Measurements from ENCODE around the gene CEP170.
"Not testable (repeated sequence)": the region's sequence is repeated elsewhere in the genome, so short reads cannot be mapped to it uniquely, and the experiment has no call there.

Gene CEP170

DNA sequence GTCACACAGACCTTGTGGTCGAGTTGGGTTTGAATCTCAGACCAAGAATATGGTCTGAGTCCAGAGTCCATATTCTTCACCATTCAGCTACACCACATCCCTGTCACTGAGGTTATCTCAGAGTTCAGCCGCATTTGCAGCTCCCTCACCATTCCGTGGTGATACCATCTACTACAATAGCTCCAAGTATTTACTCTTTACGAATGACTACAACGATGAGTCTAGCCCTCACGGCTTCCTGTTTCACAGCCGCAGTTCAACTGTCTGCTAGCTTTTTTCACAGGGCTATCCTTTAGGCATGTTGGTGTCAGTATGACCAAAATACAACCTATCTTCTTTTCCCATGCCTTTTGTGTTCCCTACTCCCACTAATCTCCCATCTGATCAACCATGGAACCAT is 104.2 kb downstream of the CEP170 start:
- not testable (repeated sequence) for DNase-seq

DNA sequence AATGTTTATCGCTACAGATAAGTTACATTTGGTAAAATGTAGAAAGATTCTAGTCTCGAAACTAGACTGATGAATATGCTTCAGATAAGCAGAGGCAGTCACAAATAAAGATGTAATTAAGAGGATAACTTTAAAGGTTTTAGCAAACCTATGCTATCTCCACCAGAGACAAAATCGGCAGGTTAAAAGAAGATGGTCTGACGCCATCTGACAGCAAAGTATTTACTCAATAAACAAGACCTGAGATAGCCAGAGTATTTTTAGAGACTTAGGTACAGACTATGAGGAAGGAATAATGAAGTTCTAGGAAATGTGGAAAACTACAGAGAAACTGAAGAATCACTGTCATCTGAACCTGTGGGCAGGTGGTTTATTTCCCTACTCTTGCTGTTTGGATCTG is 106.0 kb downstream of the CEP170 start:
- DNase-seq, result not testable (repeated sequence)

DNA sequence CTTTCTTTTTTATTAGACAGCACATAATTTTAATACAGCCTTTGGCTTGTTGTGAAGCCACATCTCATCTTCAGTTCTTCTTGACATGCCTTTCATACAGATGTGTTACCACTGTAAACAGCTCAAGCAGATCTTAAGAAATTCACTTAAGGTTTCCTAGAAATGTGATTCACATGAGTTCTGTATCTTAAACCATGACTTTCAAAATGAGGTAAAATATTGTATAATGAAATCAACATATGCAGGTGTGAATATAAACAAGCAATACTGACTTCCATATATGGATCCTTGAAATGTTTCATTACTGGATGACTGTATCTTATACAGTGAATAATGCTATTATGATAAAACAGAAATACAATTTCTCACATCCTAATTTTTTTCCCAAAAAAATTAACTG is 107.7 kb downstream of the CEP170 start:
- not testable (repeated sequence) for DNase-seq

DNA sequence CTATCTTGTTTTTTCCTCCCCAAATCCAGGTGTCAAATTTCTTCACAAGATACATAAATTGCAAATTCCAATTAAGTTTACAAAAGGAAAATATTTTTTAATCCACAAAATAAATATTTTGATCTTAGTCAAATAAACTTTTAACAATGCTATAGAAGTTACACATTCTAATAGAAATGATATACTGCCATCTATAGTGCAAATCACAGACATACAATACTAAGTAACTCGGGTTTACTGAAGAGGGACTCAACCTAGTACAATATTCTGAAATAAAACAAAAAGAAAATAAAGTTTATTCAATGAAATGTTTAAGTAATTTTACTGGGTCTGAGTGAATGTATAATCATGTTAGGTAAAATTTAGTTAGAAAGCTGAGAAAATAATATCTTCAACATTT is 114.6 kb downstream of the CEP170 start:
- DNase-seq, result not testable (repeated sequence)

DNA sequence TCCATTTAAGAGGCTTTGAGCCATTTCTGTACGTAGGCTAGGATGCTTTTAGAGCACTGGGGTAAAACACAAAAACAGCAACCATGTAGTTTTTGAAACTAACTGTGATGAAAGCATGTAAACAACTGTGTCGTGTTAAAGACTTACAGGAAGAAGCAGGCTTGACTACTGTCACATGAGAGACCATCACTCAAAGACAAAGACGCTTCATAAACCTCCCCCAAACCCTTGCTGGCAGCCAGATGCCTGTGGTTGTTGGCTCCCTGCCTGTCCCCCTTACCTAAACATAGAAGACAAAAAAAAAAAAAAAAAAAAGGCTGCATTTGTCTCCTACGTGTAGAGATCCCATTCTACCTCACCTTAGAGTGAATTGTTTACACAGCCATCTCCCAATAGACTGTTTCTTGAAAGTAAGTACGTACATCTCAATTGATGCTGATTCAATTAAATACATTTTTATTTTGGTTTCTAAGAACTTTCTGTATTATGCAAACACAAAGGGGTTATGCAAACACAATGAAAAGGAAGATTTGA is 132.1 kb downstream of the CEP170 start:
- DNase-seq, result peak; percentile 45

DNA sequence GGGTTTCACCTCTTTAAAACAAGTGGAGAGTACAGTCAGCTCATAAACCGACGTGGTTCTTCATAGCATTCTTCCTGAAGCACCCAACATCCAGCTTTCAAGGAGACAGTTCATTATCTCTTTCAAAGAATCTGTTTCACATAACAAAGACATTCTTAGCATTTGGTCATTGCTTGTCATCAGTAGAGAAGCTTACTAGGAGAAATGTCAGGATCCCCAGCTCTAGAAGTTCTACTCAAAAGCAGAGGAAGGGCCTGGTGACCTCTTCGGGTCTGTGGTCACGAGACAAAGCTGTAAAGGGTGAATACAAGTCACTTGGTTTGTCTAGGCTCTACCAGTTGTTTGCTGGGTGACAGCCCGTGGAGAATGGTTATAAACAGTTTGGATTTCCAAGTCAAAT is 133.1 kb downstream of the CEP170 start:
- DNase-seq, result not testable (repeated sequence)

DNA sequence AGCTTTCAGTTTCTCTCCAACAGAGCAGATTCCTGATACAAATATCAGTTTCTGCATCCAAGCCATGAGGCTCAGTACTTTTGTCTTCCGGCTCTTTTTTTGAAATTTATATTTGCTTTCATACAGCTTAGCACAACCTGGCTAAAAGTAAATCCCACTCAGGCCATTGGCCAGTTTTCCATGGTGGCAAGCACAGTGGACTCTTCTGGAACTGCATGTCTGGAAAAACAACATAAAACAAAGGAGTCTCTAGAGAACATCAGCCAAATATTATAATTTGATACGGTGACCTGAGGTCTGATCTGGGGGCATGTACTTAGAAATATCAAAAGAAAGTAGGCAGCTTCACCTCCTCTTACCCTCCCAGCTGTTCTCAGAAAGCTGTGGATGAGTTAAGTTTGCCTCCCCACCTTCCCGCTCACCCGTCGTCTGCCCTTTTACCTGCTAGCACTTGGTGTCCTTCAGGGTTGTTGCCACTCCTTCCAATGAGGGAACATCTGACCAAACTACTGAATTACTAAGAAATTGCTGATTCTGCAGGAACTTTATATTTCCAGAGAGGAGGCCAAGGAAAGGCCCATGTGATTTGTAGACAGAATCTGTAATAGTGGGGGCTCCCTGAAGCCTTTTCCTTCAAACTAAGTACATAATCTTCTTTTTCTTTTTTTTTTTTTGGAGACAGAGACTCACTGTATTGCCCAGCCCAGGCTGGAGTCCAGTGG is 136.3 kb downstream of the CEP170 start:
- not testable (repeated sequence) for DNase-seq

DNA sequence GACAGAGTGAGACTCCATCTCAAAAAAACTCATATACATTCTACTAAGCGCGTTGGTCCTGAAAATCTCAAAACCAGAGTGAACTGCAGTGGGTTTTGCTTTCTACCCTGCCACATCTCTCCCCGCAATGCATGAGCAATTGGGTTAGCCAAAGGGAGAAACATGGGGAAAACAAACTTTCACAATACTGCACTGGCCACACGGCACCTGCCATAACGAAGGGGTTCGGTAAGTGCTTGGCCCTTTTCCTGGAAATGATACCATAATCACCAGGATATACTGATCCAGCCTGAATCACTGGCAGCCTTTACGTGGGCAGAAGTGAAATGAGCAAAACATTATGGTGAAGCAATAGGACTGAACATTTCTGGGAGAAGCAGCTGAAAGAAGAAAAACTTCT is 138.9 kb downstream of the CEP170 start:
- not testable (repeated sequence) for DNase-seq

DNA sequence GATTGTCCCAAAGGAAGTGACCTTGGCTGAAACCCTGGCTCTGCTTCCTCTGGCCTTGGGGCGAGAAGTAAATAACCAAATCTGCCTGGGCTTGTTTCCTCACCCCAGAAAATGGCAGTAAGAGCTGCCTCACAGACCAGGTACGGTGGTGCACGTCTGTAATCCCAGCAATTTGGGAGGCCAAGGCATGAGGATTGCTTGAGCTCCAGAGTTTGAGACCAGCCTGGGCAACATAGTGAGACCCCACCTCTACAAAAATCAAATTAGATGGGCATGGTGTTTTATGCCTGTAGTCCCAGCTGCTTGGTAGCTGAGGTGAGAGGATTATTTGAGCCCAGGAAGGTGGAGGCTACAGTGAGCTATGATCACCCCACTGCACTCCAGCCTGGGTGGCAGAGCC is 140.3 kb downstream of the CEP170 start:
- not testable (repeated sequence) for DNase-seq

DNA sequence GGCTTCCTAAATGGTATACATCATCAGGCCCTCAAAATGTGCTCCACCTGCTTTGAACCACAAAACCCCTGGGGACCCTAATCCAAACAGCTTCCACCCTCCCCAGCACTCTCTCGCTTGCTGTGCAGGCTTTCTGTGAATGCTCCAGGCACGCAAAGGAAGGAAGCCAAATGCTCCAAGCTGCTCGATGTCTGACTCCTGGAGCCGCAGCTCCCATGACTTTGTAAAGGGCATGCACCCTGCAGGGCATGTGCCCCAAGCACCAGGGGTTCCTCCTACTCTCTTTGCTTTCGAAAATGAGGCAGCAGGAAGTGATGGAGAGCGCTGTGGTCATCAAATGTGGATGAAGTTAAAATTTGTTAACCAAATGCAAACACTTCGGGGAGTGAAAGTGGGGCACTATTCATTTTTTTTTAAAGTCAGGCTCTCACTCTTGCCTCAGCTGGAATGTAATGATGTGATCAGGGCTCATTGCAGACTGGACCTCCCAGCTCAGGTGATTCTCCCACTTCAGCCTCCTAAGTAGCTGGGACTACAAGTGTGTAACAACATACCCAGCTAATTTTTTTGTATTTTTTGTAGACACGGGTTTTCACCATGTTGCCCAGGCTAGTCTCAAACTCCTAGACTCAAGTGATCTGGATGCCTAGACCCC is 140.9 kb downstream of the CEP170 start:
- DNase-seq, result not testable (repeated sequence)

DNA sequence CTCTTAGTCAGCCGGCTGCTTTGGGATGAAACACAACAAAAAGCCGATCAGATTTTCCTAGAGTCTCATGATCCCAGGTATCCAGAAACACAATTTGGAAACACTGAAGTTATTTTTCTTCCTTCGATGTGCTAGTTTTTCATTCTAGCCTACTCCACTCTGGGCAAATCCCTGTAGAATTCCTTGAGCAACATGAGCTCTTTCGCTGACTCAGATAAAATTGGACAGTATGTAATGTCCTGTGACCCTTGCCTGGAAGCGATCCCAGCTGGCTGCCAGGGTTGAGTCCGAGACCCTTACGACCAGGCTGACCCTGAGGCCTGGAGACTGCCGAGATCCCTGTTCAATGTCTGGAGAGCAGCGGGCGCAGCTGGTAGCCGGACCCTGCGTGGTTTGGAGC is 147.9 kb downstream of the CEP170 start:
- not testable (repeated sequence) for DNase-seq

DNA sequence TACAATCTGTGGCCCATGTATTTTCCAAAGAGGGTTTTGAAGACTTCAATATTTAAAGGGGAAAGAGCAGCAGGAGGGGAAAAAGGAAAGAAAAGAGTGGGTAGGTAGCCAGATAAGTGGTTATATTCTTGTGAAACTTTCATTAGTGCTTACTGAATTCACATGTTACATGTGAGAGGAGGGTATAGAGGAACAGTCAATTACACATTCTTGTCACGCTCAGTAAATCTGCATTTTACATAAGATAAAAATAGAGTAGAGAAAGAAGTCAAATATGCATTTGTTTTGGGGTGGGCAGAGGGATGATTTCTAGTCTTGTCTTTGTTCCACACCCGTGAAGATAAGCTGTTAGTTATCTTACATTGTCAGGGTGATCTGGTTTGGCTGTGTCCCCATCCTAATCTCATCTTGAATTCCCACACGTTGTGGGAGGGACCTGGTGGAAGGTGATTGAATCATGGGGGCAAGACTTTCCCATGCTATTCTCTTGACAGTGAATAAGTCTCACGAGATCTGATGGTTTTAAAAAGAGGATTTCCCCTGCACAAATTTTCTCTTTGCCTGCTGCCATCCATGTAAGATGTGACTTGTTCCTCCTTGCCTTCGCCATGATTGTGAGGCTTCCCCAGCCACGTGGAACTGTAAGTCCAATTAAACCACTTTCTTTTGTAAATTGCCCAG is 149.3 kb downstream of the CEP170 start:
- not testable (repeated sequence) for DNase-seq

DNA sequence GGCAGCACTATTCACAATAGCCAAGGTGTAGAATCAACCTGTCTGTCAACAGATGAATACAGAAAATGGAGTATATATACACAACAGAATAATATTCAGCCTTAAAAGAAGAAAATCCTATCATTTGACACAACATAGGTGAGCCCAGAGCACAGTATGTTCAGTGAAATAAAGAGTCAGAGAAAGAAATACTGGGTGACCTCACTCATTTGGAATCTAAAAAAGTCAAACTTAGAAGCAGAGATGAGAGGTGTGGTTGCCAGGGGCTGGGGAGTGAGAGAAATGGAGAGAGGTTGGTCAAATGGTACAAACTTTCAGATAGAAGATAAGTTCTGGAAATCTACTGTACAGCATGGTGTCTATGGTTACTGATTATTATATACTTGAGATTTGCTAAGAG is 150.0 kb downstream of the CEP170 start:
- not testable (repeated sequence) for DNase-seq

DNA sequence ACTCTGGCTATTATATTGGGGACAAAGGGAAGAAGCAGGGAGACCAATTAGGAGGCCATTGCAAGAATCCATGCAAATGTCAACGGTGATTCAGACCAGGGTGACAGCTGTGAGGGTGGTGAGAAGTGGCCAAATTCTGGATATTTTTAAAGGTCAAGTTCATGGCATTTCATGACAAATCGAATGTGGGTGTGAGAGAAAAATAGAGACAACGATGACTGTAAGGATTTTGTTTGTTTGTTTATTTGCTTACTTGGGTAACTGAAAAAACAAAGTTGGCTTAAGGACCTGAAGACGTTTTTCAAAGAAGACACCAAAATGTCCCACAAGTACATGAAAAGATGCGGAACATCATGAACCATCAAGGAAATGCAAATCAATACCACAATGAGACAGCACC is 150.6 kb downstream of the CEP170 start:
- not testable (repeated sequence) for DNase-seq

DNA sequence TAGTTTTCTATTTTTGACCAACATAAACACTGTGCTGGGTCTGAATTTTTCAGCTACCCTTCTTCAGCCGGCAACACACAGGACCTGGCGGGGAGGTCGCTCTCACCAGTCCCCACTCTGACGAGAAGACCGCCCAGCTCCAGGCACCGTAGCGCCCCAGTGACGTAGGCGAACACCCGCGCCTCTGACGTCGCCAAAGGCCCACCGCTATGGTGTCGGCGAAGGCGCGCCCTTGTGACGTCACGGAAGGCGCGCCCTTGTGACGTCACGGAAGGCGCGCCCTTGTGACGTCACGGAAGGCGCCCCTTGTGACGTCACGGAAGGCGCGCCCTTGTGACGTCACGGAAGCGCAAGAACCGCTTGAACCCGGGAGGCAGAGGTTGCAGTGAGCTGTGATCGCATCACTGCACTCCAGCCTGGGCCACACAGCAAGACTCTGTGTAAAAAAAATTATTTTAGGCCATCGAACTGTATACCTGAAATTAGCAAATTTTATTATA is 153.5 kb downstream of the CEP170 start:
- not testable (repeated sequence) for DNase-seq

DNA sequence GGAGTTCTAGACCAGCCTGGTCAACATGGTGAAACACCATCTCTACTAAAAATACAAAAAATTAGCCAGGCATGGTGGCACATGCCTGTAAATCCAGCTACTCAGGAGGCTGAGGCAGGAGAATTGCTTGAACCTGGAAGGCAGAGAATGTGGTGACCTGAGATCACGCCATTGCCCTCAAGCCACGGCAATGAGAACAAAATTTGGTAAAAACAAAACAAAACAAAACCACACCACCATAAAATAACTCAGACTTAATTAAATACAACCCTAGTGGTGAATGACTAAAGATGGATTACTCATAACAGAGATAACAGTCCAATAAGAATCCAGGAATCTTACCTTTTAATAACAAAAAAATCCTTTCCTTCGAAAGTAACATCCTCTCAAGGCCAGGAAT is 167.7 kb downstream of the CEP170 start:
- not testable (repeated sequence) for DNase-seq
